PC-3 (cell line): ENCODE results near the gene LDLRAP1. TPM values are rescaled to one million over a fixed set of nuclear protein-coding genes. Genes with fewer than 3 reads are reported as not detected.

Experiments
- ATAC-seq: fragments of 200-7000 bp; cut with Tn5 transposase; 2 replicates; pipeline ENCODE4 v1.9.1; 2020; ENCODE audit warnings: mild to moderate bottlenecking, moderate library complexity
- BruUV-seq: library from RNA; stranded (reverse); fragments of 400-500 nt; replicated peaks from 2 replicates; lab custom pipeline; 2021; lab: Mats Ljungman, UMichigan
- CTCF ChIA-PET: fragments of 300-600 bp; sonication (Branson Sonifier 250); formaldehyde crosslinking; loops from one replicate; lab custom pipeline; 2022; ENCODE audit warnings: antibody characterized with exemption; lab: Charles Lee
- POLR2A ChIA-PET: fragments of 300-600 bp; sonication (Branson Sonifier 250); formaldehyde crosslinking; loops from one replicate; lab custom pipeline; 2022; ENCODE audit warnings: antibody characterized with exemption; ENCODE audit not compliant: unreplicated experiment; lab: Charles Lee
- DNase-seq: peaks from one replicate; pipeline ENCODE4 v3.0.0-alpha.2; 2015
- H2AFZ ChIP-seq: fragments of 300-600 bp; sonication (generic); 2 replicates; pipeline ENCODE4 v1.6.0; 2016; ENCODE audit warnings: antibody characterized with exemption, low read length
- H3F3A ChIP-seq: fragments of 300-600 bp; sonication (generic); one replicate; pipeline ENCODE4 v1.6.0; 2017; ENCODE audit warnings: antibody characterized with exemption, low read length, control low read depth, mild to moderate bottlenecking; ENCODE audit not compliant: unreplicated experiment
- H3K27ac ChIP-seq: fragments of 300-600 bp; sonication (generic); 2 replicates; pipeline ENCODE4 v1.5.1; 2016; ENCODE audit warnings: mild to moderate bottlenecking, low read length
- H3K27me3 ChIP-seq: fragments of 300-600 bp; sonication (generic); 2 replicates; pipeline ENCODE4 v1.6.1; 2016; ENCODE audit warnings: low read length, mixed read lengths
- H3K36me3 ChIP-seq: fragments of 300-600 bp; sonication (generic); 2 replicates; pipeline ENCODE4 v1.6.1; 2016; ENCODE audit warnings: low read depth, mixed run types, low read length, mixed read lengths
- H3K4me1 ChIP-seq: fragments of 300-600 bp; sonication (generic); 2 replicates; pipeline ENCODE4 v1.5.1; 2016; ENCODE audit warnings: low read length; ENCODE audit not compliant: insufficient read depth
- H3K4me2 ChIP-seq: fragments of 300-600 bp; sonication (generic); 2 replicates; pipeline ENCODE4 v1.6.0; 2016; ENCODE audit warnings: low read length
- H3K4me3 ChIP-seq: fragments of 300-600 bp; sonication (generic); 2 replicates; pipeline ENCODE4 v1.5.1; 2016; ENCODE audit warnings: mild to moderate bottlenecking, low read length, mixed read lengths
- H3K79me2 ChIP-seq: fragments of 300-600 bp; sonication (generic); 2 replicates; pipeline ENCODE4 v1.6.1; 2017; ENCODE audit warnings: low read length, mixed read lengths
- H3K9ac ChIP-seq: fragments of 300-600 bp; sonication (generic); 2 replicates; pipeline ENCODE4 v1.6.0; 2016; ENCODE audit warnings: mild to moderate bottlenecking, low read length
- H3K9me2 ChIP-seq: fragments of 300-600 bp; sonication (generic); replicated peaks from 2 replicates; pipeline ENCODE4 v1.6.1; 2016; ENCODE audit warnings: mixed run types, low read length, mixed read lengths
- H3K9me3 ChIP-seq: fragments of 300-600 bp; sonication (generic); 2 replicates; pipeline ENCODE4 v1.6.1; 2016; ENCODE audit warnings: low read length, mixed read lengths
- H4K20me1 ChIP-seq: fragments of 300-600 bp; sonication (generic); 2 replicates; pipeline ENCODE4 v1.6.1; 2016; ENCODE audit warnings: low read length, mixed read lengths
- EZH2 ChIP-seq: fragments of 300-600 bp; sonication (generic); IDR thresholded peaks from one replicate; pipeline ENCODE4 v1.6.1; 2017; ENCODE audit warnings: antibody characterized with exemption, mild to moderate bottlenecking, low read length; ENCODE audit not compliant: unreplicated experiment
- EZH2phosphoT487 ChIP-seq: fragments of 300-600 bp; sonication (generic); IDR thresholded peaks from 2 replicates; pipeline ENCODE4 v1.6.1; 2018; ENCODE audit warnings: mild to moderate bottlenecking, antibody characterized with exemption, low read length, borderline replicate concordance
- intact Hi-C: fragments of 100-400 bp; cut with micrococcal nuclease; formaldehyde crosslinking; loops from 2 replicates; pipeline ENCODE4 v1.9.0; 2023
- total RNA-seq: library from RNA; depleted of rRNA; stranded (reverse); fragments of >200 nt; gene quantifications from 2 replicates; pipeline ENCODE4 v1.2.3, GENCODE V29; 2014
- TF ChIP-seq, protein P1 (sequence below): fragments of 300-600 bp; sonication (generic); conservative IDR thresholded peaks from 2 replicates; pipeline ENCODE4 v1.5.1; 2017; ENCODE audit warnings: antibody characterized with exemption, low read depth, mild to moderate bottlenecking, low read length

LDLRAP1 gene
- total RNA-seq, 1 experiment from 2014 or later = 26.5 TPM

GRCh38 chr1:25530186-25531081 lies 13.0 kb upstream of the LDLRAP1 start:
- Histone ChIP-seq H3K36me3 (no peaks in the 10 kb centered on the region), H3F3A (no peaks in the 10 kb centered on the region), H3K4me1 (no peaks in the 10 kb centered on the region), H3K79me2 (no peaks in the 10 kb centered on the region), H3K4me2 (no peak overlapping the region), H4K20me1 (no peaks in the 10 kb centered on the region), H3K27me3 (no peaks in the 10 kb centered on the region), H3K9me2 (no peaks in the 10 kb centered on the region), H3K9me3 (no peaks in the 10 kb centered on the region), H2AFZ (no peak overlapping the region), H3K4me3 (no peak overlapping the region), H3K9ac (no peak overlapping the region), H3K27ac (no peak overlapping the region)
- ATAC-seq (no peak), DNase-seq (no peak)
- no TSS peak for BruUV-seq
- POLR2A ChIA-PET = no interaction called here
- CTCF ChIA-PET = no interaction called here
- TF ChIP-seq, protein P1, sequence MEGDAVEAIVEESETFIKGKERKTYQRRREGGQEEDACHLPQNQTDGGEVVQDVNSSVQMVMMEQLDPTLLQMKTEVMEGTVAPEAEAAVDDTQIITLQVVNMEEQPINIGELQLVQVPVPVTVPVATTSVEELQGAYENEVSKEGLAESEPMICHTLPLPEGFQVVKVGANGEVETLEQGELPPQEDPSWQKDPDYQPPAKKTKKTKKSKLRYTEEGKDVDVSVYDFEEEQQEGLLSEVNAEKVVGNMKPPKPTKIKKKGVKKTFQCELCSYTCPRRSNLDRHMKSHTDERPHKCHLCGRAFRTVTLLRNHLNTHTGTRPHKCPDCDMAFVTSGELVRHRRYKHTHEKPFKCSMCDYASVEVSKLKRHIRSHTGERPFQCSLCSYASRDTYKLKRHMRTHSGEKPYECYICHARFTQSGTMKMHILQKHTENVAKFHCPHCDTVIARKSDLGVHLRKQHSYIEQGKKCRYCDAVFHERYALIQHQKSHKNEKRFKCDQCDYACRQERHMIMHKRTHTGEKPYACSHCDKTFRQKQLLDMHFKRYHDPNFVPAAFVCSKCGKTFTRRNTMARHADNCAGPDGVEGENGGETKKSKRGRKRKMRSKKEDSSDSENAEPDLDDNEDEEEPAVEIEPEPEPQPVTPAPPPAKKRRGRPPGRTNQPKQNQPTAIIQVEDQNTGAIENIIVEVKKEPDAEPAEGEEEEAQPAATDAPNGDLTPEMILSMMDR = no peak
- no peak for TF ChIP-seq EZH2
- no peak for TF ChIP-seq EZH2phosphoT487
- intact Hi-C loops = no loop called here

GRCh38 chr1:25531082-25531461 lies 12.3 kb upstream of the LDLRAP1 start:
- no peaks in the 10 kb centered on the region for H3K27me3 ChIP-seq
- POLR2A ChIA-PET = no interaction called here
- no peak overlapping the region for H3K27ac ChIP-seq
- ATAC-seq (no peak), DNase-seq (no peak)
- H3F3A ChIP-seq = no peaks in the 10 kb centered on the region
- CTCF ChIA-PET = no interaction called here
- H3K79me2 ChIP-seq = no peaks in the 10 kb centered on the region
- H3K9me2 ChIP-seq = no peaks in the 10 kb centered on the region
- intact Hi-C loops = no loop called here
- no peak overlapping the region for H2AFZ ChIP-seq
- no peaks in the 10 kb centered on the region for H3K9me3 ChIP-seq
- no TSS peak for BruUV-seq
- no peaks in the 10 kb centered on the region for H3K4me1 ChIP-seq
- no peaks in the 10 kb centered on the region for H4K20me1 ChIP-seq
- no peak for TF ChIP-seq EZH2phosphoT487
- TF ChIP-seq, protein P1 = no peak
- TF ChIP-seq EZH2 = no peak
- no peak overlapping the region for H3K4me2 ChIP-seq
- no peak overlapping the region for H3K4me3 ChIP-seq
- H3K36me3 ChIP-seq = no peaks in the 10 kb centered on the region
- H3K9ac ChIP-seq = no peak overlapping the region

- Histone ChIP-seq H3K9me2 (no peaks in the 10 kb centered on the region), H3F3A (no peaks in the 10 kb centered on the region), H3K27me3 (no peaks in the 10 kb centered on the region), H3K4me3 (no peak overlapping the region), H3K4me2 (no peak overlapping the region), H3K9me3 (no peaks in the 10 kb centered on the region), H2AFZ (no peak overlapping the region), H3K27ac (no peak overlapping the region), H3K36me3 (no peaks in the 10 kb centered on the region), H4K20me1 (no peaks in the 10 kb centered on the region), H3K9ac (no peak overlapping the region), H3K79me2 (no peaks in the 10 kb centered on the region), H3K4me1 (no peaks in the 10 kb centered on the region)
- ChIA-PET CTCF (no interaction called here), POLR2A (no interaction called here)
- TF ChIP-seq, protein P1 = no peak
- TF ChIP-seq EZH2phosphoT487 = no peak
- TF ChIP-seq EZH2 = no peak
- ATAC-seq (no peak), DNase-seq (no peak)
- no TSS peak for BruUV-seq
- intact Hi-C loops = no loop called here
Measured at GRCh38 chr1:25532970-25533369, 10.4 kb upstream of the LDLRAP1 start.
